Inflammatory macrophage treated with lipopolysaccharide for 4 hours (primary cell): Measurements from ENCODE around the gene ITIH3.
"Not testable (repeated sequence)": the region's sequence is repeated elsewhere in the genome, so short reads cannot be mapped to it uniquely, and the experiment has no call there.

Experiments used
- DNase-seq: peaks from one replicate; pipeline ENCODE4 v3.0.0-alpha.2; 2020

ITIH3 gene, protein sequence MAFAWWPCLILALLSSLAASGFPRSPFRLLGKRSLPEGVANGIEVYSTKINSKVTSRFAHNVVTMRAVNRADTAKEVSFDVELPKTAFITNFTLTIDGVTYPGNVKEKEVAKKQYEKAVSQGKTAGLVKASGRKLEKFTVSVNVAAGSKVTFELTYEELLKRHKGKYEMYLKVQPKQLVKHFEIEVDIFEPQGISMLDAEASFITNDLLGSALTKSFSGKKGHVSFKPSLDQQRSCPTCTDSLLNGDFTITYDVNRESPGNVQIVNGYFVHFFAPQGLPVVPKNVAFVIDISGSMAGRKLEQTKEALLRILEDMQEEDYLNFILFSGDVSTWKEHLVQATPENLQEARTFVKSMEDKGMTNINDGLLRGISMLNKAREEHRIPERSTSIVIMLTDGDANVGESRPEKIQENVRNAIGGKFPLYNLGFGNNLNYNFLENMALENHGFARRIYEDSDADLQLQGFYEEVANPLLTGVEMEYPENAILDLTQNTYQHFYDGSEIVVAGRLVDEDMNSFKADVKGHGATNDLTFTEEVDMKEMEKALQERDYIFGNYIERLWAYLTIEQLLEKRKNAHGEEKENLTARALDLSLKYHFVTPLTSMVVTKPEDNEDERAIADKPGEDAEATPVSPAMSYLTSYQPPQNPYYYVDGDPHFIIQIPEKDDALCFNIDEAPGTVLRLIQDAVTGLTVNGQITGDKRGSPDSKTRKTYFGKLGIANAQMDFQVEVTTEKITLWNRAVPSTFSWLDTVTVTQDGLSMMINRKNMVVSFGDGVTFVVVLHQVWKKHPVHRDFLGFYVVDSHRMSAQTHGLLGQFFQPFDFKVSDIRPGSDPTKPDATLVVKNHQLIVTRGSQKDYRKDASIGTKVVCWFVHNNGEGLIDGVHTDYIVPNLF

GRCh38 chr3:52794612-52795099 lies at the start of gene ITIH3:
Gene ITIH3 (plus strand): TSS chr3:52794796. CDS start chr3:52794804, 8 bp downstream.
- no peak for DNase-seq

DNA sequence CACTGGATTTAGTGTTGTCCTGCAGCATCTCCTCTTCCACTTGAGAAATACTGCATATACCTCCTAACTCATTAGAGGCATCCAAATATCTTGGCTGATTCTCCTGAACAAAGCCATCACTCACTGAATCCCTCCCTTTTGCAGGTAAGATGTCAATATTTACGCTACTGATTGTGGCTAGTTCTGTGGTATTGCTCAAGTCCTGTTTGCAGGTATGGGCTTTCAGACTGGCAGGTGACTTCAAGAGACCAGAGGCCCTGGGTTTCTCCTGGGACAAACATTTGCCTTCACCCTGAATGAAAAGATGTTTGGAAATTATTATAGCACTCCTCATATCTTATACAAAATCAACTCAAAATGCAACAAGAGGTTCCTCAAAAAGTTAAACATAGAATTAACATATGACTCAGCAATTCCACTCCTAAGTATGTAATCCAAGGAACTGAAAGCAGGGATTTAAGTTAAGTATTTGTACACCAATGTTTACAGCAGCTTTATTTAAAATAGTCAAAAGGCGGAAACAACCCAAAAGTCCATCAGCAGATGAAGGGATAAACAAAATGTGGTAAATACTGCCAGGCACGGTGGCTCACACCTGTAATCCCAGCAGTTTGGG lies 42.4 kb upstream of the ITIH3 start:
- DNase-seq = peak; percentile 88

DNA sequence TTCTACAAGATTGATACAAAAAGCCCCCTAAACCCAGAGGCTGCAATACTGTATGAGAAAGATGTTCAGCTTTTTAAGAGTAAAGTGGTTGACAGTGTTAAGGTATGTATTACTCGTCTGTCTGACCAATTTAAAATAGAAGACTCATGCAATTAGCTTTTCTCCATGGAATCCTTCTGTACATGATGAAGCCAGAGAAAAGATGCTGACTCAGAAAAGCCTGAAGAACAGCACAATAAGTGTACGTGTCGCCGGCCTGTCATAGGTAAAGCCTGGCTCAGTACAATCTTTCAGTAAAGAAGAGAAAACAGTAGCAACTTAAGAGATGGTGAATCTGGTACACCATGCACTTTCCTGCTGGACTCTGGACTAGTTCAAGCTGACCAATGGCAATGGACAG lies 40.2 kb upstream of the ITIH3 start:
- no peak for DNase-seq

DNA sequence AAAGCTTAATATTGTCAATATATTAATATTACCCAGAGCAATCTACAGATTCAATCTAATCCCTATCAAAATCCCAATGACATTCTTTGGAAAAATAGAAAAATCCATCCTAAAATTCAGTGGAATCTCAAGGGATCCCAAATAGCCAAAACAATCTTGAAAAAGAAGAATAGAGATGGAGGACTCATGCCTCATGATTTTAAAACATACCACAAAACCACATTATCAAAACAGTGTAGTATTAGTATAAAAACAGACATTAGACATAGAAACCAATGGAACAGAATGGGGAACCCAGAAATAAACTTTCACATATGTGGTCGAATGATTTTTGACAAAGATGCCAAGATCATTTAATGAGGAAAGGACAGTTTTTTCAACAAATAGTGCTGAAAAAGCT lies 38.5 kb upstream of the ITIH3 start:
- DNase-seq = no peak

DNA sequence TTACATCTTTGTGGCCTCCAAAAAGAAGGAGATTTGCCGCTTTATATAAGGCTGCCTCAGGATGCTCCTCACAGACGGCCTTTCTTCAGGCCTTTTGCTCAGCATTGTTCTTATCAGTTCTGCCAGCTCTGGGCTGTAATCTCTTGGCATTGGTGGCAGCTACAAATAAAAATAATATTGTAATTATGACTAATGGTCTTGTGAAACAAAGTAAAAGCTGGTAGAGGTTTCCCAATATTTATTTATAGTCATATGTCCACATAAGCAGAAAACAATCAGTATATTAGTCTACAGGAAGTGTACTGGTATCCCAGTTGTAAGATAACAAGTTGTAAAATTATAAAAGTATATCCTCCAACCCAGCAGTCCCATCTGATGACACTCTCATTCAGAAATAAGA lies 31.1 kb upstream of the ITIH3 start:
- peak; percentile 74 for DNase-seq

DNA sequence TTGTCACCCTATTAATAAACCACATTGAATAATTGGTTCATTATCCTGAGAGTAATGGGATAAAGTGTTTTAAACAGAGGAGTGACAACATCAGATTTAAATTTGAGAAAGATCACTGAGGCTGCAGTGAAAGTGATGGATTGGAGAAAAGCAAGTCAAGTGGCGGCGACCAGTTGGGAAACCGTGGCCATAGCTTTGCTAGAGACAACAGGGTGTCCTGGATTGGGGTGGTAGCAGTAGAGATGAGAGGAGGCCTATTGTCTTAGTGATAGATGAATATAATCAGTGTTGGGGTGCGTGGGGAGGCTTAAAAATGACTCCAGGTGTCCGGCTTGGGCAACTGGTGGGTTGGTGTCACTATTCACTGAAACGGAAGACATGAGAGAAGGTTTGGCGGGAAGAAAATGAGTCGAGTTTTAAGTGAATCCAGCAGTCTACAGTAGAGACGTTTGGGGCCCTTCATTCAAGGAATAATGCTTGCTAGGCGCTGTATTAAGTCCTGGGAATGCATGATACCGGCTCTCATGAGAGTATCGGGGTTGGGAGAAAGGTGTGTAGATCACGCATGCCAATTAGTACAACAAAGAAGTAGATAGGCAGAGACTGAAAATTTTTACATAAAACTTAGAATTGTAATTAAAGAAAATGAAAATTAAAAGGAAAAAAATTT lies 24.7 kb upstream of the ITIH3 start:
- DNase-seq = no peak

- peak; percentile 96 for DNase-seq
Observed at GRCh38 chr3:52770496-52771333, 23.9 kb upstream of the ITIH3 start, which contains the start of gene NEK4. Gene NEK4 (minus strand): TSS chr3:52770940. CDS start chr3:52770746, 194 bp downstream.

DNA sequence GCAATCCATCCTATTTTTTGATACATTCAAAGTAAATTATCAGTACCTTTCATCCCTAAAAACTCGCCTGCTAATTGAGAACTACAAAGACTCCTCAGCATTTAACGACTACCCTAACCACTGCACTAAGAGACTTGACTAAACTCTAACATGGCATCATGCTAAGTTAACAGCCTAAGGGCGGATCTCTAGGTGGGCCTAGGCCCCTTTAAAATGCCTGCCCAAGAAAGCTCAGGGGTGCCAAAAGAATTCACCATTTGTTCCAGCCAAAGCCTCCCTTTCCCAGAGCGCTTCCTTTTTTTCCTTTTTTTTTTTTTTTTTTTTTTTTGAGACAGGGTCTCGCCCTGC lies 23.3 kb upstream of the ITIH3 start:
- DNase-seq = no peak

DNA sequence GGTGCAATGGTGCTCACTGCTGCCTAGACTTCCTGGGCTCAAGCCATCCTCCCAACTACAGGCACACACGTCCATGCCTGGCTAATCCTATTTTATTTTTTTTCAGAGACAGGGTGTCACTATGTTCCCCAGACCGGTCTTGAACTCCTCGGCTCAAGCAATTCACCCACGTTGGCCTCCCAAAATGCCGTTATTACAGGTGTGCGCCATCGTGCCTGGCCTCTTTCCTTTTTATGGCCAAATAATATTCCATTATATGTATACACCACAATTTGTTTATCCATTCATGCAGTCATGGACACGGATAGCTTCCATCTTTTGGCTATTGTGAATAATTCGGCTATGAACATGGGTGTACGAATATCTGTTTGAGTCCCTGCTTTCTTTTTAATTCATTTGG lies 22.9 kb upstream of the ITIH3 start:
- no peak for DNase-seq

- DNase-seq = no peak
Observed at GRCh38 chr3:52773361-52774065, 21.1 kb upstream of the ITIH3 start.

DNA sequence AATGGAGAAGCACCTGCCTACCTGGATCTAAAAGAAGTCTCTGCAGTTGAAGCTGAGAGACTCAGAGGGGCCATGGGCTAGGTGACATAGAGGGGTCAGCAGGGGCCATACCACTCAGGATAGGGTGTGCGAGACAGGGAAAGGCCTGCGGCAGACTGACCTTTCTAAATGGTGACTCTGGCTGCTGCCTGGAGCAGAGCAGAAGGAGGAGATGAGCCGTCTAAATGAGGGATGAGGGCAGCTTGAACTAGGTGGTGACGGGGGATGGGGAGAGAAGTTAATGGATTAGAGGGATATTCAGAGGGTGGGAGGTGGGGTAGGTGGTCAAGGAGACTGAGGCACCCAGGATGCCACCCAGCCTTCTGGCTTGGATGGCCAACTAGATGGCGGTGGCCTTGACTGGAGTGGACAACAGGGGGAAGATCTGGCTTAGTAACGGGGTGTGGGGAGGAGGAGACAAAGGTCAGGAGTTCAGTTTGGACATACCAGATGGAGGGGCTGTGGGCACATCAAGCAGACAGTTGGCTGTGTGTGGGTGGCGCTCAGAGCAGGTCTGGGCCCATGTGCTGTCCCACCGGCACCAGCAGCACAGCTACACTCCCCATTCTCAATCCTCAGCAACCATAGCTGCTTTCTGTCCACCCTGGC lies 20.4 kb upstream of the ITIH3 start:
- DNase-seq = no peak

- peak; percentile 13 for DNase-seq
Observed at GRCh38 chr3:52774901-52775864, 19.4 kb upstream of the ITIH3 start.

GRCh38 chr3:52775877-52776276 lies 18.7 kb upstream of the ITIH3 start:
- DNase-seq = no peak

DNA sequence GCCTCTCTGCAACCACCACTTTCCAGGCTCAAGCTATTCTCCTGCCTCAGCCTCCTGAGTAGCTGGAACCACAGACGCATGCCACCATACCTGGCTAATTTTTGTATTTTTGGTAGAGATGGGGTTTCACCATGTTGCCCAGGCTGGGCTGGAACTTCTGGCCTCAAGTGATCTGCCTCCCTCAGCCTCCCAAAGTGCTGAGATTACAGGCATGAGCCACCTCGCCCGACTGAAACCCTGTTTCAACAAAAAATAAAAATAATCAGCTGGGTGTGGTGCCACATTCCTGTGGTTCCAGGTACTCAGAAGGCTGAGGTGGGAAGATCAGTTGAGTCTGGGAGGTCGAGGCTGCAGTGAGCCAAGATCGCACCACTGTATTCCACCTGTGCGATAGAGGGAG lies 18.1 kb upstream of the ITIH3 start:
- DNase-seq = not testable (repeated sequence)

DNA sequence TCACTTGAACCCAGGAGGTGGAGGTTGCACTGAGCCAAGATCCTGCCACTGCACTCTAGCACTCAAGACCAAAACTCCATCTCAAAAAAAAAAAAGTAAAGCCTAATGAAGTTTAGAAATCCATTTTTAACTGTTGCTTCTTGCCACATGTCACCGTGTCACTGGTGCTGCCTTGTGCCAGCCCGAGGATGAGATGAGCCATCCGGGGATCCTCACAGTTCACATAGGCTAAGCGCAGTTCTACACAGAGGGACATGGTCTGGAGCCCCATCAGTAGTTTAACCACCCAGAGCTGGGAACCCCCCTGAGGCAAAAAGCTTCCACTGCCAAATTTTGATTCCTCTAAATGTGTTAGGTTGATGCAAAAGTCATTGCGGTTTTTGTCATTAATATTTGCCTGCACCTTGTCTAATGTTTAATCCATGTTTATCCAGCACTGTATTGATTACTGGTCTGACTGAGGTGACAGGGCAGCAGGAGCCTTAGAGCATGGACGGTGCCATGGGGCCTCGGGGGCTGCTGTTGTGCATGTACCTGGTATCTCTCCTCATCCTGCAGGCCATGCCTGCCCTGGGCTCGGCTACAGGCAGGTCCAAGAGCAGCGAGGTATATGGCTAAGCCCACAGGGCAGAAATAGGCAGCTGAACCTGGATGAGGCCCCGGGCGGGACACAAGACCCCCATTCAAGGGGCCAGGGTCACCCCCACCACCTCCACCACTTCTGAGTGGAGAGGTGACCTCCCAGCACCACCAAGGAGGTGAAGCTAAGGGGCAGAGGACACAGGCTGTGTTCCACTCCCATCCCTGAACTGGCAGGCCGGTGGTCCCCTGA lies 17.3 kb upstream of the ITIH3 start, which contains the start of gene ITIH1:
Gene ITIH1, plus strand, starts transcription at position 473 of the 832 bp plus-strand sequence. Its CDS starts 17 bp downstream, at position 490.
- DNase-seq = no peak

DNA sequence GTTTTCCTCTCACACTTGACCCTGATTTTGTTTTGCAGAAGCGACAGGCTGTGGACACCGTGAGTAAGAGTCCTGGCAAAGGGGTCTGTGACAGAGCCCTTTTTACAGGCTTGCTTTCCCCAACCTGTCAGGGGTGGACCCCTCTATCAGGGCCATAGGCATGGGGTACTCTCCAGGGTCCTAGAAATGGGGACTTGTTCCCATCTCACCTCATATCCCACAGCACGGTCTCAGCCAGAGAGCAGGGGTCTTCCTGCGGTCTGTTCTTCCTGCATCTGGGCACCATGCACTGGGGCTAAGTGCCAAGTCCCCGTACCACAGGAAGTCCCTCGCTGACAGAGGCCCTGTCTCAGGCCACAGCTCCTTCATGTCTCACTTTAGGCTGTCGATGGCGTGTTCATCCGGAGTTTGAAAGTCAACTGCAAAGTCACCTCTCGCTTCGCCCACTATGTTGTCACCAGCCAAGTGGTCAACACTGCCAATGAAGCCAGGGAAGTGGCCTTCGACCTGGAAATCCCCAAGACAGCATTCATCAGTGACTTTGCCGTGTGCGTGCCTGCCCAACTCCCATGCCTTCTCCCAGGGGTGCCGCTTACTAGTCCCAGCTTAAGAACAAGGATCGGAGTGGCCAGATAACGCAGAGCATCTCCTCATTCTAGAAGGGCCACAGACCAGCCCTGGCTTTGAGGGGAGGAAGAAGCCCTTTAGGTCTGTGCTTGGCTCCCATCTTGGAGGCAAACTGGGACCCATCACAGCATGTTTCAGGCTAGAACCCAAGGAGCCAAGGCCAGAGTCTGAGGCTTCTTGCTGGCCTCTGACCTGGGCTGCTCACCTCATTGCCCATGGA lies 16.4 kb upstream of the ITIH3 start:
- DNase-seq = peak; percentile 29
